HepG2 (cell line): Measurements from ENCODE around the gene FUT1. TPM values are rescaled to one million over a fixed set of nuclear protein-coding genes. Genes with fewer than 3 reads are reported as not detected.

Experiments
- AGO1 ChIP-seq: fragments of 200-400 bp; formaldehyde crosslinking; IDR thresholded peaks from 2 replicates; pipeline ENCODE4 v1.6.1; 2017; ENCODE audit warnings: mild to moderate bottlenecking, low read depth, low read length, moderate library complexity; ENCODE audit not compliant: poor library complexity, severe bottlenecking
- ATAD3A ChIP-seq: sonication (generic); formaldehyde crosslinking; IDR thresholded peaks from 2 replicates; pipeline ENCODE4 v1.4.0; 2020; ENCODE audit warnings: missing genetic modification reagents
- CCAR2 ChIP-seq: fragments of 200-400 bp; formaldehyde crosslinking; optimal IDR thresholded peaks from 2 replicates; pipeline ENCODE3; 2018; ENCODE audit warnings: low read depth, mild to moderate bottlenecking, low read length, moderate library complexity
- CREB3 ChIP-seq: sonication (generic); formaldehyde crosslinking; IDR thresholded peaks from 2 replicates; pipeline ENCODE4 v1.5.0; 2020; ENCODE audit warnings: missing genetic modification reagents
- IRX3 ChIP-seq: sonication (generic); formaldehyde crosslinking; IDR thresholded peaks from 2 replicates; pipeline ENCODE4 v1.8.1; 2023; ENCODE audit warnings: mild to moderate bottlenecking, low read depth, missing genetic modification reagents, borderline replicate concordance
- MBNL3 ChIP-seq: fragments of 250-450 bp; sonication (Bioruptor Pico); conservative IDR thresholded peaks from 2 replicates; pipeline ENCODE4 v1.8.0; 2022; ENCODE audit warnings: mild to moderate bottlenecking, inconsistent platforms
- NR2F6 ChIP-seq, 2 experiments: IDR thresholded peaks; 2 replicates each; pipeline ENCODE4 v1.6.1; 2016; ENCODE audit warnings: antibody characterized with exemption in 1 of 2, mild to moderate bottlenecking in 1 of 2
- POGZ ChIP-seq: sonication (generic); formaldehyde crosslinking; IDR thresholded peaks from 2 replicates; pipeline ENCODE4 v1.4.0; 2020; ENCODE audit warnings: mild to moderate bottlenecking, missing genetic modification reagents
- RBAK ChIP-seq: sonication (generic); formaldehyde crosslinking; IDR thresholded peaks from 2 replicates; pipeline ENCODE4 v1.5.1; 2020; ENCODE audit warnings: mild to moderate bottlenecking, missing genetic modification reagents
- SOX5 ChIP-seq: IDR thresholded peaks from 2 replicates; pipeline ENCODE4 v1.6.1; 2016; ENCODE audit warnings: borderline replicate concordance
- SOX6 ChIP-seq, 2 experiments: fragments of 450-650 bp in 1 of 2; sonication (generic) in 1 of 2; formaldehyde crosslinking in 1 of 2; IDR thresholded peaks; 2 replicates each; pipeline versions ENCODE4 v1.4.0 to v1.6.1; 2017 to 2020; ENCODE audit warnings: antibody characterized with exemption in 1 of 2, mild to moderate bottlenecking in 1 of 2, missing genetic modification reagents in 1 of 2
- TGIF2 ChIP-seq: IDR thresholded peaks from 2 replicates; pipeline ENCODE4 v1.6.1; 2016; ENCODE audit warnings: control low read depth, missing compliant biosample characterization
- THYN1 ChIP-seq: sonication (generic); formaldehyde crosslinking; IDR thresholded peaks from 2 replicates; pipeline ENCODE4 v1.8.1; 2023; ENCODE audit warnings: low read depth, mild to moderate bottlenecking, moderate library complexity, missing genetic modification reagents, borderline replicate concordance
- ZFP91 ChIP-seq: sonication (generic); formaldehyde crosslinking; IDR thresholded peaks from 2 replicates; pipeline ENCODE4 v1.9.0; 2022; ENCODE audit warnings: missing genetic modification reagents, mild to moderate bottlenecking, borderline replicate concordance
- ZNF318 ChIP-seq: sonication (generic); formaldehyde crosslinking; IDR thresholded peaks from 2 replicates; pipeline ENCODE4 v1.4.0; 2020; ENCODE audit warnings: mild to moderate bottlenecking, missing genetic modification reagents
- ZNF343 ChIP-seq: sonication (generic); formaldehyde crosslinking; IDR thresholded peaks from 2 replicates; pipeline ENCODE4 v1.4.0; 2020; ENCODE audit warnings: mild to moderate bottlenecking, missing genetic modification reagents
- ZNF776 ChIP-seq: sonication (generic); formaldehyde crosslinking; IDR thresholded peaks from 2 replicates; pipeline ENCODE4 v1.4.0; 2020; ENCODE audit warnings: mild to moderate bottlenecking, missing genetic modification reagents
- polyA plus RNA-seq, 8 experiments: library from polyadenylated mRNA; depleted of rRNA in 3 of 8; stranded (reverse) in 7 of 8; unstranded in 1 of 8; fragments of >200 nt; fragmentation: Illumina TruSeq in 4 of 8; extraction: Trizol in 4 of 8; gene quantifications; 2 replicates each; pipeline versions ENCODE4 v1.2.1 to v1.2.3, GENCODE V29; 2011 to 2016; ENCODE audit warnings: low read depth in 4 of 8, missing spikeins in 1 of 8, mixed read lengths in 1 of 8; ENCODE audit not compliant: insufficient read depth in 1 of 8
- total RNA-seq, 5 experiments: library from RNA; depleted of rRNA; stranded (reverse); fragments of >200 nt; fragmentation: Illumina TruSeq; extraction: Trizol; gene quantifications; 2 replicates each; pipeline ENCODE4 v1.2.3, GENCODE V29; 2016; ENCODE audit warnings: low read depth in 1 of 5
- TF ChIP-seq, protein P1 (sequence below): sonication (generic); formaldehyde crosslinking; IDR thresholded peaks from 2 replicates; pipeline ENCODE4 v1.5.0; 2020; ENCODE audit warnings: missing genetic modification reagents

Gene FUT1
- total and polyA plus RNA-seq, 2 of the 13 experiments (the other 11 are each of a cell fraction or from before 2014, with no cell fraction given) = 0.07 to 1.1 TPM

DNA sequence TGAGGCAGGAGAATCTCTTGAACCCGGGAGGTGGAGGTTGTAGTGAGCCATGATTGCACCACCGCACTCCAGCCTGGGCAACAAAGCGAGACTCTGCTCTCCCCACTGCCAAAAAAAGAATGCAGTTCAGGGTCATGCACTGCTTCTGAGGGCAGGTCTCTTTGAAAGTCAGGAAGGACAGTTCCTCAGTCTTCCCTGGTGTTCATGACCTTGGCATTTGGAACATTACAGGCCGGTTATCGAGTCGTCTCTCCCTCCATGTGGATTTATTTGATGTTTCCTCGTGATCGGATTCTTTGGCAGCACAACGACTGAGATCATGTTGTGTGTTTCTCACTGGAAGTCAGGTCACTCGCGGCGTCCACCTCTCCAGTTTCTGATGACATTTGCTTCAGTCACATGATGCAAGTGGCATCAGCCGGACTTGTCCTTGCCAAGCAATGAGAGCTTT, 20.1 kb upstream of the FUT1 start (continued):
- TF ChIP-seq ZNF318 (CRISPR knock-in tag) (no peak), ATAD3A (CRISPR knock-in tag) (no peak), ZNF776 (no peak), ZFP91 (CRISPR knock-in tag) (0 out of 2 replicates have a peak, but pooled peaks have one; percentile 25), TGIF2 (CRISPR knock-in tag) (0 out of 2 replicates have a peak, but pooled peaks have one; percentile 53), CREB3 (CRISPR knock-in tag) (no peak), SOX5 (CRISPR knock-in tag) (peak; percentile 65; the same call in 1 of the 2 replicates), IRX3 (CRISPR knock-in tag) (no peak), RBAK (no peak), SOX6 (IDR thresholded peaks at IDR 0.05) (no peak), SOX6 (CRISPR knock-in tag; IDR thresholded peaks at IDR 0.05) (peak; percentile 39), MBNL3 (CRISPR knock-in tag) (no peak), THYN1 (CRISPR knock-in tag) (no peak), POGZ (CRISPR knock-in tag) (no peak), NR2F6 (IDR thresholded peaks at IDR 0.05) (peak; percentile 60), NR2F6 (CRISPR knock-in tag; IDR thresholded peaks at IDR 0.05) (peak; percentile 80), ZNF343 (CRISPR knock-in tag) (no peak), AGO1 (no peak), CCAR2 (no peak)
- TF ChIP-seq, protein P1, sequence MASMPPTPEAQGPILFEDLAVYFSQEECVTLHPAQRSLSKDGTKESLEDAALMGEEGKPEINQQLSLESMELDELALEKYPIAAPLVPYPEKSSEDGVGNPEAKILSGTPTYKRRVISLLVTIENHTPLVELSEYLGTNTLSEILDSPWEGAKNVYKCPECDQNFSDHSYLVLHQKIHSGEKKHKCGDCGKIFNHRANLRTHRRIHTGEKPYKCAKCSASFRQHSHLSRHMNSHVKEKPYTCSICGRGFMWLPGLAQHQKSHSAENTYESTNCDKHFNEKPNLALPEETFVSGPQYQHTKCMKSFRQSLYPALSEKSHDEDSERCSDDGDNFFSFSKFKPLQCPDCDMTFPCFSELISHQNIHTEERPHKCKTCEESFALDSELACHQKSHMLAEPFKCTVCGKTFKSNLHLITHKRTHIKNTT (CRISPR knock-in tag) = no peak
